ENCODE results near the gene ANG.
"Not testable (repeated sequence)": the region's sequence is repeated elsewhere in the genome, so short reads cannot be mapped to it uniquely, and the experiment has no call there.

ANG gene

DNA sequence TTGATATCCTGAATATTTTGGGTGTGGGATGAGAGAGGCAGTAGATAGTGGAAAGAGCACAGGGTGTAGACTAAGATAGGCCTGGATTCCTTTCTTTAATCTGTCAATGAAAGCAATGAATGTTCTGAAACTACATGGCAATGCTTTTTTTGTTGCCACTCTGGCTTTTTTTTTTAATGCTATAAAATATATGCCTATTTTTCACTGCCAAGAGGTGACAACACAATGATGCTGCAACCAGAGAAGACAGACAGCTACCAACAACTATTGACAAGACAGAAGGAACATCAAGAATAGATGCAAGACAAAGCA is 9.4 kb downstream of the ANG start:
- no peak for DNase-seq (ENCODE audit: low read depth in 4 of 4, low spot score in 1 of 4)

DNA sequence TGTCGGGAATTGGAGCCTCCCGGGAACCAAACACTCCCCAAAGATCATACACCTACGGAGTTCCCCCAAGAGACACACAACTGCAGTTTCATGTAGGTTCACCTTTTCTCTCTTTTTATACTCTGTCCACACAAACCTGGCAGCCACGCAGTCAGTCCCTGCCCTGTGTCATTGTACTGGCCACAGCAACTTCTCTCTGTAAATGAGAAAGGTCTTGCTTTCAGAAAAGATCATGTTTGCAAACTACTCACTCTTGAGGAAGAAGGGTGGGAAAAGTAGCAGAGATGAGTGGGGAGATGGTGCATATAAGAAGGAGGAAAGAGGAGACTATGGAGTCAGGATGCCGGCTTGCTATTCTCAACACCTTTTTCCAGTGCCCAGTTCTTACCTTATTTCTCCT is 10.4 kb downstream of the ANG start:
- no peak for DNase-seq (ENCODE audit: low read depth in 4 of 4, low spot score in 1 of 4)

DNA sequence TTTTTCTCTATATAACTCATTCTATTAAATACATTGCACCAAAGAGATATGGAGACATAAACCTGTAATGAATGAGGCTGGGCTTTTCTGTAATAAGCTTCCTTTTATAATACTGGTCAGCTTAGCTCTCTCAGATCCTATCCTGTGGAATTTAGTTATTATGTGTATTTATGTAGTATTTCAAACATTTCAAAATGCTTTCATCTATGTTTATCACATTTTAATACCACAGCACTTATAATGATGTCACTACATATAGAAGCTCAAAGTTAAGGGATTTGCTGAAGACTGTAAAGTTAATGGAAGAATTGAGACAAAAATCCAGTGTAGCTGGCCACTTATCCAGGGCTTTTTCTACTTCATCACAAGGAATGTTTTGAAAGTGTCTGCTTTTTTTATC is 11.4 kb downstream of the ANG start:
- no peak for DNase-seq (ENCODE audit: low read depth in 4 of 4, low spot score in 1 of 4)

DNA sequence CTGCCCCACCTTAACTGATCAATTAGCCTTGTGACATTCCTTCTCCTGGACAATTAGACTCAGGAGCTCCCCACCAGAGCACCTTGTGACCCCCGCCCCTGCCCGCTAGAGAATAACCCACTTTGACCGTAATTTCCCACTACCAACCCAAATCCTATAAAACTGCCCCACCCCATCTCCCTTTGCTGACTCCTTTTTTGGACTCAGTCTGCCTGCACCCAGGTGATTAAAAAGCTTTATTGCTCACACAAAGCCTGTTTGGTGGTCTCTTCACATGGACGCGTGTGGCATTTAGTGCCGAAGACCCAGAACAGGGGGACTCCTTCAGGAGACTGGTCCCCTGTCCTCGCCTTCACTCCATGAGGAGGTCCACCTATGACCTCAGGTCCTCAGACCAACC is 12.4 kb downstream of the ANG start:
- DNase-seq (ENCODE audit: low read depth in 4 of 4, low spot score in 1 of 4), result not testable (repeated sequence)

DNA sequence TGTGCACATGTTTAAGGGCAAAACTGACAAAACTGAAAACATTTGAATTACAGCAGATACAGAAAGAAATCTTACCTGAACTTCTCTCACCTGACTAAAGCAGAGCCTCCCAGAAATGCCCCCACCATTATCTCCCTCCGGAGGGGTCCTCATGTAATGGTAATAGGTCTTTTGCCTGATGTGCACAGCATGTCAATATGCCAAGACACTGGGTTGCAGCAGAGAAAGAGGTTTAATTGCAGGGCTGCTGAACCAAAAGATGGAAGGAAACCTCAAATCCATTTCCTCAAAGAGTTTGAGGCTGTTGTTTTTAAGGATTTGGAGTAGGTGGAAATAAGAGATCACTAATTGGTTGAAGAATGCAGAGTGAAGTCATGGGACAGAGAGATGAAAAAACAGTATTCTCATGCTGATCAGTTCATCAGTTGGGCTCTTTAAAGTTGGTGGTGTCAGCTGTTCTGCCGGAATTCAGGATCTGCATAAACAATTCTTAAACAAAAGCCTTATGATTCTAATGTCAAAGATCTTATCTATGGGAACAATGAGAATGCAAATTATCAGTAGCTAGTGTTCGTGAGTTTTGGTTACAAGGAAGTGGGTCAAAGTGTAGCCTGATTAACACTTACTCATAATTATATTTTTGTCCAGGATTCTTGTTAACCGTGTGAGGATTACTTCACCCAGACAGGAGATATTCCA is 18.2 kb downstream of the ANG start:
- DNase-seq (ENCODE audit: low read depth in 4 of 4, low spot score in 1 of 4), result no peak

DNA sequence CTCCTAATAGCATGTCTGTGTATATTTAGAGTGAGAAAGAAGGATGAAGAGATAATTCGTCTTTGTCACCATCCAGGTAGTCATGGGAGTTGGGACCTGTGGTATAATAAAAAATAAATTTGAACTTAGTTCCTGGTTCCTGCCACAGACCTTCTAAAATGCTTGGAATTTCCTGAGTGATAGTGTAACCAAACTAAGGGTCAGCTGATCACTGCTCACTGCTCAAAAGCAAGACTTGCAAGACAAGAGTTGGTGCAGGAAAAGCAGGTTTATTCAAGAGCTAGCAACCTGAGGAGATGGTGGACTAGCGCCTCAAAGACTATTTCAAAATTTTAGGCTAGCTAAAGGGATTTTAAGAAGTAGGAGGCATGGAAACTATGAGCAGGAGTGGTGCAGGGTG is 19.1 kb downstream of the ANG start:
- DNase-seq (ENCODE audit: low read depth in 4 of 4, low spot score in 1 of 4), result no peak

DNA sequence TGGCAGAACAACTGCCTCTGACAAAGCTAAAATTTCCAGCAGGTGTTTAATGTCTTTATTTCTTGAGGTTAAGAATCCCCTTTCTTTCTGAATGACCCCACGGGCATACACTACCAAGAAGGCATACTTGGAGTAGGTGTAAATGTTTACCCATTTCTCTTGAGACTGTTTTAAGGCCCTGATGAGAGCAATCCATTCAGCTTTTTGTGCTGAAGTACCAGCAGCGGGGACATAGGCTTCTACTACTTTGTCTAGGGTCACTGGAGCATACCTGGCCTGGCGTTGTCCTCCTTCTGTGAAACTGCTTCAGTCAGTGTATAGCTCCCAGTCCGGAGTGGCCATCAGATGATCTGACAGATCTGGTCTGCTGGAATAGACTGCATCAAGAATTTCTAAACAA is 22.7 kb downstream of the ANG start:
- no peak for DNase-seq (ENCODE audit: low read depth in 4 of 4, low spot score in 1 of 4)

DNA sequence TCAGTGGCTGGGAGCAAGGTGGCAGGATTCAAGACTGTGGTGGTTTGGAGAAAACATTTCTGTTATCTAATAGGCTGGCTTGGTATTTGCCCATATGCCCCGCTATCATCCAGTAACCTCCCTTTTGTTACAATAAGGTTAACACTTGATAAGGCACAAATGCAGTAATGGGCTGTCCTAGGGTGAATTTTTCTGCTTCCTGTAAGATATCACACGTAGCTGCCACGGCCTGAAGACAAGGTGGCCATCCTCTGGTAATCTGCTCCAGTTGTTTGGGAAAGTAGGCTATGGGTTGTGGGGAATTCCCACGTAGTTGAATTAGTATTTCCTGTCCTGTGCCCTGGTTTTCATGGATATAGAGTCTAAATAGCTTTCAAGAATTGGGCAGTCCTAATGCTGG is 23.1 kb downstream of the ANG start:
- DNase-seq (ENCODE audit: low read depth in 4 of 4, low spot score in 1 of 4), result no peak

DNA sequence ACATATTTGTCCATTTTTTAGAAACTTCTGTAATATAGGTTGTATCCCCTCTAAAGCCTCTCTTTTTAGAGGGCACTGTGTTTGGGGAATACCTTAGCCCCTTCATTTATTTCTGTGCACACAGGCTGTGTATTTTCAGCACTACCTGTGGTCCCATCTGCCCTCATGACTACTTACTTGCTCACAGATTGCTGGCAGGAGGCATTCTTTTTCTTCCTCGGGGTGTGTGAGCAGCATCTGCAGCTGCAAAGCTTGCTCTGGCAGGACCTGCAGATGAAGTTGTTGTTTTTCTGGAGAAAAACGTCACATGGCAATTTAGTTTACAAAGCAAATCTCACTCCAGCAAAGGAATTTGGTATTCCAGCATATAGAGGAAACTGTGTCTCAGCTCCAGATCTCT is 24.3 kb downstream of the ANG start:
- no peak for DNase-seq (ENCODE audit: low read depth in 4 of 4, low spot score in 1 of 4)

DNA sequence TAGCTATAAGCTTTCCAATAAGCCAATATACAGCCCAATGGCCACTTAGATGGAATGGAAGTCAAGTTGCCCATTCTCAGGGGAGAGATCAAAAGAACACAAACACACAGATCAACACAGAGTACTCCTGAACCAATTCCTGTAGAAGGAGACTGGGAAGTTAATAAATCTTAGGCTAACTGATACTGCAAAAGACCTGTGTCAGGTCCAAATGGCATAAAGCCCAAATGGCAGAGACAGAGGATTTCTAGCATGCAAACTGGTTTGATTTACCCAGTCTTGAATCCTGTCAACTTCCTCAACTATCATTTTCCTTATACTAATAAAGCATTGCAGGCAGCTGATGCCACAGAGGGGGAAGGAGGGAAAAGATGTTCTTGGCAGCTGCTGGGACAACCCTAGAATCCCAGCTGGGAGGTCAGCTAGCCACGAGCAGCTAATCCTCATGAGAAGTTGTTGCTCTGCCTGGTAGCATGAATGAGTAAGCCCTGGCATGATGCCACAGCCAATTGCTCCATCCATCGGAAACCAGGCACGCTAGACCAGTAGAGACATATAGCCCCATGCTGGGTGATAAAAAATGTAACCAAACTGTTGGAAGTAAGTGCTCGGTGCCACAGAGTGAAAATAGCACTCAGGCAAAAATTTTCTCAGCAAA is 26.2 kb downstream of the ANG start:
- DNase-seq (ENCODE audit: low read depth in 4 of 4, low spot score in 1 of 4), result no peak

DNA sequence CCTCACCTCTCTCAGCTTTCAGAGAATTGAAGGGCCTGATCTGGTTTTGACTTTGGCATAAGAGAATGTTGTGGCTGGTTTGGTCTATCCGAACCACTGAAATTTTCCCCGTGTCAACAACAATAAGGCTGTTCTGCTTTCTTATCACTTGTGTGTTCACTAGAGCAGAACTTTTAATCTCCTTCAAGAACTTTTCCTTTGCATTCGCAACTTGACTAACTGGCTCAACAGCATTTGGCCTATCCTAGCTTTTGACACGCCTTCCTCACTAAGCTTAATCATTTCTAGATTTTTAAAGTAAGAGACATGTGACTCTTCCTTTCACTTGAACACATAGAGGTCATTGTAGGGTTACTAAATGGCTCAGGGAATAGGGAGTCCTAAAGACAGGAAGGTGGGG is 31.2 kb downstream of the ANG start:
- no peak for DNase-seq (ENCODE audit: low read depth in 4 of 4, low spot score in 1 of 4)

DNA sequence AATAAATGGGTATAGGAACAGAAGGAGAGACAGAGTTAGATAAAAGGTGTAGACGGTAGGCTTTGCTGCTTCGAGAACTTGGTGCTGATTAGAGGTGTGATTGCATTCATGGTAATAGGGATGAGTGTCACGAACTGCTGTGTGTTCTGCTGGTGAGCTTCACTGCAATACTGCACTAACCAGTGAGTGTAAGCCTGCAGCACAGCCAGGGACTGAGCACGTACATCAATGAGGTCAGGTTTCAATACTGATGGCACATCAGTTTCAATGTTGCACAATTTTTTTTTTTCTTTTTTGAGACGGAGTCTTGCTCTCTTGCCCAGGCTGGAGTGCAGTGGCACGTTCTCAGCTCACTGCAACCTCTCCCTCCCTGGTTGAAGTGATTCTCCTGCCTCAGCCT is 32.2 kb downstream of the ANG start:
- no peak for DNase-seq (ENCODE audit: low read depth in 4 of 4, low spot score in 1 of 4)

DNA sequence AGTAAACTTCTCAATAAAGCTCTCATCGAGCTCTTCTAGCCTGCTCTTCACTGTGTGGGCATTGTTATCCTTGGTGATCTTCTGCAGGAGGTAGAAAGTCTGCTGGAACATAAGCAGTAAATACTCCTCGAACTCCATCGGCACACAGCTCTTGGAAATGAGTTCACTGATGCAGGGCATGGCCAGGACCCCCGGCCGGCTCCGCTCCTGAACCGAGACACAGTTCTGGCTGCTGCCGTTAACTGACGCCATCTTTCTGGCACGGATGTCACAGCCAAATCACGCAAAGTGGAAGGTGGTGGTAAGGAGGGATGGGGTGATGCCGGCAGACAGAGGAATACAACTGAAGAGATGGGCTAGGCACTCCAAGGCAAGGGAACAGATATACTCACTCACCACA is 33.5 kb downstream of the ANG start:
- DNase-seq (ENCODE audit: low read depth in 4 of 4, low spot score in 1 of 4), result no peak

DNA sequence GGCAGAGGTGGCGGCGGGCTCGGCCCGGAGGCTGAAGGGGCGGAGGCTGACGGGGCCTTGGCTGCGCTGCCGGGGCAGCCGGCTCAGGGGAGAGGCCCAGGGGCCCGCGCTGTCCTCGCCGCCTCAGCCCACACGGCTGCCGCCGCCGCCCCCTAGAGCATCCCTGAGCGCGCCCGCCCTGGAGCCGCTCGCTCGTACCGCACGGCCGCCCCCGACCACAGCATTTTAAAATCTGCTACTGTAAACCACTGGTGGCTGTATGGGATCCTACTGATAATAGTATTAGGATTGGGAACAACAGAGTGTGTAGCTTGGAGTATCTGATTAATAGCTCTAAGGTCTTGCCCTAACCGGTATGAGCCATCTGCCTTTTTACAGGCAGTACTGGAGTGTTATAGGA is 34.9 kb downstream of the ANG start:
- DNase-seq (ENCODE audit: low read depth in 4 of 4, low spot score in 1 of 4), result no peak

DNA sequence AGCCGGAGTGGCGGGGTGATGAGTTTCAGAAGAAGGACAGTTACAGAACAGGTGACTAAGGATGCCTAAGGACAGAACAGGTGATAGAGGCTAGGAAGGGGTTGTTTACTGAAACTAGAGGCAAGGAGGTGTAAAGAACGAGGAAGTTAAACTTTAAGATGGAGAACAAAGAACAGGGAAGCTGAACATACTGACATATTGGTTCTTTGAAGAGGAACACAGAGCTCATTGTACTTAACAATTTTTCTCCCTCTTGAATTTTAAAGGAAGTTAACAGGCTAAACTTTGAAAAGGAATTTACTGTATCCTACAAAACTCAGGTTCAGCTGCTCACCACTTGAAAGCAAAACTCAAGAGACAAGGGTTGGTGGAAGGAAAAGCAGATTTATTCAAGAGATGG is 37.6 kb downstream of the ANG start:
- not testable (repeated sequence) for DNase-seq (ENCODE audit: low read depth in 4 of 4, low spot score in 1 of 4)

DNA sequence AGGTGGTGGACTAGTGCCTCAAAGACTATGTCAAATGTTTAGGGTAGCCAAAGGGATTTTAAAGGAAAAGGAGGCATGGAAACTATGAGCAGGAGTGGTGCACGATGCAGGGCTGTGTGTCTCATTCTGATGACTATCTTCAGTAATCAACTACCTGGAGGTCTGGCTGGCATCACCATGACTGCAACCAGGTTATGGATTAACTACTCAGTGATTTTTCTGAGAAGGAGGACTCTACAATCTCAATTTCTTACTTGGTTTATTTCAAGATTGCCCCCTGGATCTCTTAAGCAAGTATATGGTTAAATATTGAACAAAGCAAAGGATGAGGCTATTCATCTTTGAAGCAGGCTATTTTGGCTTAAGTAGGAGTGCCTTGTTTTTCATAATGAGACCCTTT is 38.0 kb downstream of the ANG start:
- no peak for DNase-seq (ENCODE audit: low read depth in 4 of 4, low spot score in 1 of 4)

DNA sequence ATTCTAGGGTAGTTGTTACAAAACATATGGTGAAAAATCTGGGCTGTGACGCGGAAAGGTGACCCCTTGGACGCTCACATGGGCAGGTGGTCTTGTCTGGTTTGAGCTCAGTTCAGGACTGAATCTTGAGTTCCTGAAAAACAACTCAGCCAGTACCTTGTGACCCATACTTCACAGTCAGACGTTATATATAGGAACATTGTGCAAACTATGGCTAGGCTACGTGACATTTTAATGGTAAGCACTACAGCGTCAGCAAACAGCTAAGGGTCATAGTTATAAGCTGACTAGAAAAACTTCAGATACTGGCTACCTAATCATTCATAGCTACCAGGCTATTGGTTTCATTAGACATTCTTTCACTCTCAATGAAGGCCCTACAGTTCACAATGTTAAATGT is 42.3 kb downstream of the ANG start:
- DNase-seq (ENCODE audit: low read depth in 4 of 4, low spot score in 1 of 4), result no peak

DNA sequence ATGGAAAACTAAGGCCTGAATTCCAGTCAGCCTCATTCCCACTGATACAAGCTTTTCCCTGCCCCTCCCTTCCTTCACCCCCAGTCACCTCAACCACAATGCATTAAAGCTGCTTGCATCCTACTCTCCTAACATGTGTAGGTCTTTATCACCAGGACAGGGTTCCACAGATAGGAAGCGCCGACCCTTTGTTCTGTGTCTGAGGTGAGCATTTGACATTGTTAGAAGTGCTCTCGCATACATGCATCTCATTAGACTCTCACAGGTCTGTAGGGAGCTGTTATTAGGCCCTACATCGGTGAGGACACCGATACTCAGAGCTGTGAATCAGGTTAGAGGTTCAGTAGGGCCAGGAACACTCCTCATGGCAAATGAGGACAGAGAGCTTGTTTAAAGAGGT is 43.9 kb downstream of the ANG start:
- no peak for DNase-seq (ENCODE audit: low read depth in 4 of 4, low spot score in 1 of 4)

DNA sequence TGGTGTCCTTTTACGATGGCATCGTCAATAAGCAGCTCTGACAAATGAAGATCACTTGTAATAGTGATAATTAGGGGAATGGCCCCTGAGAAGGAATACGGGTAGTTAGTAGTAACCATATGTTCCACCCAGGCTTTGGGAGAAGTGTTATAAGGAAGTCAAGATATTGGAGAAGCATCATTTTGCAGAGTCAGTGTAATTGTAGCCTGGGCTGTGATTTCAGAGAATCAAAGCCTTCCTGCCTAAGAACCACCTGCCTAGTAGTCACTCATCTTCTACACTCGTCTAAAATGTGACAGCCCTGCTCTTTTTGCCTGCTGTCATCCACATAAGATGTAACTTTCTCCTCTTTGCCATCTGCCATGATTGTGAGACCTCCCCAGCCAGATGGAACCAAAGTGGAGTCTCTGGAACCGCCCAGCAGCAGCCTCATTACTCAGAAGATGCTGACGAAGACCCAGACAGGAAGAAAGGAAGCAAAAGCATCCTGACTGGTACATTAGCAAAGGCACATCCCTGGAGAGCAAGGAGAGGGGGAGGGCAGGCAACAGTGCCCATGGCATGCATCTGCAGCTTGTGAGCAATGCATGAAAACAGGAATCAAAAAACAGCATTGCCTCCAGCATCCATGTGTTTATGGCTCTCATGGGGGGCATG is 44.5 kb downstream of the ANG start:
- no peak for DNase-seq (ENCODE audit: low read depth in 4 of 4, low spot score in 1 of 4)

DNA sequence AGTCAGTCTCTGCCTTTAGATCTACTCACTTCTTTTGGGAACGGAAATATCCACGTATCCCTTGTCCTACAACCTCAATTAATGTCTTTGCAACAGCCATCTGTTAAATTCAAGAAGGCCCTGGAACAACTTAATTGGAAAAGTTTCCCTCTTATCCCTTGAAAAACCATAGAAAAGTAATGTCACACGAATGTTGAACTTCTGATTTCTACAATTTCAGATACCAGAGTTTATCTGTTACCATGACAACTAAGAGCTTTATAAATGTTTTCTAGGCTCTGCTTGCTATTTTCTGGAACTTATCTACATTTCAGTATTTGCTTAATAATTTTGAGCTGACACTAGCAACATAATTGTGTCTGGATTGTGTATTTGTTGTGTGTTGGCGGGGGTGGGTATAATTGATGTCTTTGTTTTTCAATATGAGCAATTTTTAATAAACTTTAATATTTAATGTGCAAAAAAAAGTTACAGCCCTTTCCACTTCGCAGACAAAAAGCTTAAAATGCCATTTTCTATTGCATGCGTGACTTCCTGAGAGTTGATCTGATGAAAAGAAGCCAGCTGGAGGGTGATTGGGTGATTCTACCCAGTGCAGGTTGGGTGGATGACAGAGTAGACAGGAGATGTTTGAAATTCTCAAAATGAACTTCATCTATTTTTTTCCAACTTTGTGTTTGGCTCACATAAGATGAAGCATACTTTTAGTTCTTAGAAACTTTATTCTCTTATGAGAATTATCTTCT is 45.3 kb downstream of the ANG start:
- DNase-seq (ENCODE audit: low read depth in 4 of 4, low spot score in 1 of 4), result no peak

DNA sequence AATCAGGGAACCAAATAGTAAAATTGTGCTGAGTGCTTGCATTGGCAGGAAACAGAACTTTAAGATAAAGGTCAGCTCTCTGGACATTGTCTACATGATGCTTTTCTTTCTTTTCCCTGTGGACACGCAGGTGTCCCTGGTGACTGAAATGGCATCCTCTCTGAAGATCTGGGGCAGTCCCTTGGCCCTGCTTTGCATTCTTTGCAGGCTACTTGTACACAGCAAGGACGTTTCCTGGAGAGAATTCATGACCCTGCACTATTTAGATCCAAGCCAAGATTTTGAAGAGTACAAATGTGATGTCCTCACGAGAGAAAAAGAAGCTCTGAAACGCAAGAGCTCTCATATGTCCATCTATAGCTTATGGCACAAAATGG is 45.9 kb downstream of the ANG start:
- no peak for DNase-seq (ENCODE audit: low read depth in 4 of 4, low spot score in 1 of 4)

DNA sequence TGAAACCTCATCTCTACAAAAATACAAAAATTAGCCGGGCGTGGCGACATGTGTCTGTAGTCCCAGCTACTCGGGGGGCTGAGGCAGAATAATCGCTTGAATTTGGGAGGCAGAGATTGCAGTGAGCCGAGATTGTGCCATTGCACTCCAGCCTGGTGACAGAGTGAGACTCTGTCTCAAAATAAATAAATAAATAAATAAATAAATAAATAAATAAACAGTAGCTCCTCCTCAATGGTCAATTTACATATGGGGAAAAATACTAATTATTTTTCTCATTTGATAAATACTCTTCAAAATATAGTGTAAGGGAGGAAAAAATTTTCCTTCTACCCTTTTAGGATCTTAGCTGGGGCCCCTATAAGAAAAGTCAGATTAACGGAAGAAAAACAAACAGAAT is 49.7 kb downstream of the ANG start:
- not testable (repeated sequence) for DNase-seq (ENCODE audit: low read depth in 4 of 4, low spot score in 1 of 4)
